GM12892 (cell line): Measurements from ENCODE around the gene DUOXA1.
A peak's percentile ranks its signal among the peaks of the same experiment; 100 is the strongest.
"Not testable (repeated sequence)": the region's sequence is repeated elsewhere in the genome, so short reads cannot be mapped to it uniquely, and the experiment has no call there.

Experiments used
- DNase-seq: peaks from one replicate; pipeline ENCODE4 v3.0.0; 2011; ENCODE audit not compliant: insufficient read length
- FAIRE-seq: peaks from 2 replicates; lab custom pipeline; 2011; peaks lifted over from hg19 to GRCh38; lab: Jason Lieb, UNC
- POLR2A ChIP-seq: IDR thresholded peaks from 2 replicates; pipeline ENCODE4 v1.6.1; 2011; ENCODE audit warnings: low read depth, low read length, control low read depth
- POLR2AphosphoS5 ChIP-seq: IDR thresholded peaks from 2 replicates; pipeline ENCODE4 v1.6.1; 2011; ENCODE audit warnings: low read depth, low read length, control low read depth
- TAF1 ChIP-seq: IDR thresholded peaks from 2 replicates; pipeline ENCODE4 v1.6.1; 2011; ENCODE audit warnings: low read depth, mild to moderate bottlenecking, control low read depth, low read length, borderline replicate concordance

DUOXA1 gene

DNA sequence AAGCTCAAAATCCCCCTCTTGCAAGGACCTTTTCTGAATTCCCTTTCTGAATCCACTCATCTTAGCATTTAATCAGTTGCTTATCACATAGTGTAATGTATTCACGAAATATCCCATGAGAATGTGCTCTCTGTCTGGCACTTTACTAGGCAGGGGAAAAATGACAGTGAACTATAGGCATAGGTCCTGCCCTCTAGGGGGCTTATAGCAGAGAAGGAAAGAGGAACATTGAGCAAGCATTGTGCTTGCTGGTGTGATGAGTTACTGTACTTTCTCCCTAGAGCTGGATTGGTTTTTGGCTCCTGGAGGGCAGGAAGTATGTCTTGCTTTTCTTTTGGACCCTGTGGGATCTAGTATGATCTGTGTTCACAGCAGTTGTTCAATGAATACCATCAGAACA lies 42.2 kb downstream of the DUOXA1 start:
- TF ChIP-seq TAF1 (no peak), POLR2AphosphoS5 (no peak), POLR2A (no peak)
- DNase-seq: no peak
- FAIRE-seq: peak; percentile 44

DNA sequence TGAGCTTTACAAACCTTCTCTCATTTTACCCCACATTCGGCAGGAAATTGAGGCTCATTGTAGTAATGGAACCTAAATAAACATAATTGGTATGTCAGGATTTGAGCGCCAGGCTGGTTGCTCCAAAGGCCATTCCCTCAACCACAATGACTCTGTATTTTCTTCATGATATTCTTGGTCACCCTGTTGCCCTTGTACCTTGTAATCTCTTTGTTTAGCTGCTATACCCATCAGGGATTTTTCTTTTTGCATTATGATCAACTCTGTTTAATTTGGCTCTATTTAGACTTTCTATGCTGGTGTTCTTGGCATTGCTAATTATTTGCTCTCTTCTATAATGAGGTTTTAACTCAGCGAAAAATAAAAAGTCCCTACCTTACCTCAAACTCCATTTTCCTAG lies 45.5 kb downstream of the DUOXA1 start:
- no peak for DNase-seq
- TF ChIP-seq POLR2AphosphoS5 (no peak), POLR2A (no peak), TAF1 (no peak)
- no peak for FAIRE-seq

DNA sequence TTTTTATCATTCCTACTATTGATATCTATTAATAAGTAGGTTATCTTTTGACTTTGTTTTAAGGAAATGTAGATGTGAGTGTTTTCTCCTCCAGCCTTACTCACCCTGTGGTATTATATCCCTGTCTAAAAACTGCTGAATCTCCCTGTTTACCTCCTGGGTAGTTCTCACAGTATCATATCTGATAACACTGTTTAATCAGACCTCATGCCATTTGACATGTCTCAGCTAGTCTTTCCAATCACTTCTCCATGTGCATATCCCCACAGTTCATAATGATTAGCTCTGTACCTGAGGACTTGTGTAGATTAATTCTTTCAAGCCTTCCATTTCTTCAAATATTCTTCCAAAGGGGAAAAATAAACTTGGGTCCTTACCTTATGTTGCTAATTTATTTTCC lies 46.5 kb downstream of the DUOXA1 start:
- no peak for TF ChIP-seq POLR2A
- TF ChIP-seq POLR2AphosphoS5: no peak
- FAIRE-seq: no peak
- no peak for DNase-seq

- FAIRE-seq, DNase-seq: not testable (repeated sequence)
Measured at GRCh38 chr15:45082412-45082811, 47.3 kb downstream of the DUOXA1 start.

- not testable (repeated sequence) for DNase-seq, FAIRE-seq
Measured at GRCh38 chr15:45080593-45080992, 49.1 kb downstream of the DUOXA1 start.

- not testable (repeated sequence) for DNase-seq, FAIRE-seq
Measured at GRCh38 chr15:45079628-45080246, 49.9 kb downstream of the DUOXA1 start.

- not testable (repeated sequence) for FAIRE-seq, DNase-seq
Measured at GRCh38 chr15:45079201-45079600, 50.5 kb downstream of the DUOXA1 start.

- not testable (repeated sequence) for FAIRE-seq
Measured at GRCh38 chr15:45077391-45077790, 52.3 kb downstream of the DUOXA1 start.

GRCh38 chr15:45075440-45076320 lies 54.0 kb downstream of the DUOXA1 start:
- not testable (repeated sequence) for DNase-seq, FAIRE-seq

More at GRCh38 chr15:45077391-45077790, 52.3 kb downstream of the DUOXA1 start:
- DNase-seq: not testable (repeated sequence)

DNA sequence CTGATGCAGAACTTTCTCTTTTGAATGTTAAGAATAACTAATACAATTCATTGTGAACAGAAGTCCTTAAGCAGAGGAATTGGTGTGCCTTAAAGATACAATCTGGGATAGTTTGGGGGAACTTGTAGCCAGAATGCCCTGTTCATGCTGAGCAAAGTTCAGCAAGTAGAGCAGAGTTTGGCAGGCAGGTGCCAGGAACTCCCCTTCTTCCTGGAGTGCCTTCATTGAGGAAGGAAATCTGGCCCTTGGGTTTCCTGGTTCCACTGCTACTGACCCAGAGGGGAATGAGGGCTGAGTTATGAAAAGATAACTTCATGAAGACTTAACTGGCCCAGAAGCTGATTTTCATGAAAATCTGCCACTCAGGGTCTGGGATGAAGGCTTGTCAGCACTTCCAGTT lies 56.1 kb downstream of the DUOXA1 start:
- not testable (repeated sequence) for FAIRE-seq, DNase-seq

DNA sequence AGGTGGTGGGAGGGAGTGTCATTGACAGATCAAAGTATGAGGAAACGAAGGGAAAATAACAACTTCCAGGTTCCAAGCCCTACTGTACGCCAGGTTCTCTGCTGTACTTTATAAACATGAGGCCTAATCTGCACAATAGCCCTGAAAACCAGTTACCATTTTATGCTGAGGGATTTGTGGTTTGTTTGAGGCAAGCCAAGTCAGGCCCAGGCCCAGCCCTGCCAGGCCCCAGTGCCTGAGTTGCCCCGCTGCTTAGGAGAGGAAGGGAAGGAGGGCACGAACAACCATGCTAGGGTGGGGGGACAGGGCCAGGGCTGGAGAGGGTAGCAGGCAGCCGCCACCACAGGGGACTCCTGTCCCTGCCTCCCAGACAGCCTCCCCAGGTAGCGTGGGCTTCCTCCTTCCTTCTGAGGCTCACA lies 59.7 kb downstream of the DUOXA1 start:
- DNase-seq, FAIRE-seq: not testable (repeated sequence)
